AG10803 (cell line): ENCODE data around the gene TTLL8.

Experiments
- DNase-seq: peaks from one replicate; pipeline ENCODE4 v3.0.0; 2010; ENCODE audit warnings: low read depth
- H3K4me3 ChIP-seq: 2 replicates; pipeline ENCODE4 v1.5.1; 2011; ENCODE audit warnings: mild to moderate bottlenecking, low read length, control low read depth
- CTCF ChIP-seq: conservative IDR thresholded peaks from 2 replicates; pipeline ENCODE4 v1.5.1; 2011; ENCODE audit warnings: mild to moderate bottlenecking, low read length, control low read depth, inconsistent platforms

TTLL8 gene

GRCh38 chr22:50019316-50019715 lies 38.8 kb downstream of the TTLL8 start:
- no peak overlapping the region for H3K4me3 ChIP-seq
- no peak for DNase-seq
- no peak for TF ChIP-seq CTCF

DNA sequence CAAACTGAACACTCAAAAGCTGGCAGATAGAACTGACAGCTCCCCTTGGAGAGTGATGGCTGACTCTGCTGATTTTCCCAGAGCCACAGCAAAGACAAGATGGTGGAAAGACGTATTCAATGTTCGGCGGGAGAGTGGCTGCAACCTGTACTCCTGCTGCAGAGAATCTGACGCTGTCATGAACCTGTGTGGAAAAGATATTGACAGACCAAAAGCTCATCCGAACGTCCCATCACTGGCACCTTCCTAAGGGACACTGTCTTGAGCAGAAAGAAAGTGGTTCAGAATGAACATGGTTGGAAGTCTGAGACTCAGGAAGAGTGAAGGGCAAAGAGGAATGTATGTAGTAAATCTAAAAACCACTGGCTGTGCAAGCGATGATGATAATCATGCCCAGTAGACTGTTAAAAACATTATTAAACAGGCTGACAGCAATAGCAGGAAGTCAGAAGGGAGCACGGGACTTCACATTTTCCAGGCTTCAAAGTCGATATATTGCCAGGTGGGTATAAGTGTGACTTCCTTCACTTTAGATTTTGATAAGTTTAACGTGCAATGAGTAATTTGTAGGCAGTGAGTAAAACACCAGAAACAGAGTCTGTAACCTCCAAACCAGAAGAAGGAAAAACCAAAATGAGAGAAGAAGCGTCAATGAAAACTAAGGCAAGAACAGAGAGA lies 39.4 kb downstream of the TTLL8 start:
- TF ChIP-seq CTCF, result no peak
- H3K4me3 ChIP-seq, result no peak overlapping the region
- no peak for DNase-seq

GRCh38 chr22:50017701-50018224 lies 40.3 kb downstream of the TTLL8 start:
- no peak overlapping the region for H3K4me3 ChIP-seq
- TF ChIP-seq CTCF, result no peak
- no peak for DNase-seq

GRCh38 chr22:50016988-50017700 lies 41.0 kb downstream of the TTLL8 start:
- no peak overlapping the region for H3K4me3 ChIP-seq
- TF ChIP-seq CTCF, result no peak
- DNase-seq, result no peak

GRCh38 chr22:50016308-50016987 lies 41.6 kb downstream of the TTLL8 start:
- DNase-seq, result no peak

More at GRCh38 chr22:50016308-50016987, 41.6 kb downstream of the TTLL8 start:
- no peak for TF ChIP-seq CTCF
- H3K4me3 ChIP-seq, result no peak overlapping the region
